Activated T-helper 17 cell treated with anti-CD3 and anti-CD28 coated beads, Interleukin-2, amount 50 U/mL, for 72 hours (primary cell): ENCODE data around the gene THBS2. TPM values are rescaled to one million over a fixed set of nuclear protein-coding genes. Genes with fewer than 3 reads are reported as not detected.

Experiments
- ATAC-seq: fragments of 150-1000 bp; cut with Tn5 transposase; replicated peaks from 2 replicates; pipeline ENCODE4 v1.10.0; 2021; ENCODE audit warnings: mild to moderate bottlenecking, moderate library complexity
- H3K27ac Mint-ChIP-seq: one replicate; pipeline ENCODE4 v1.8.0; 2022; ENCODE audit warnings: mixed read lengths
- H3K27me3 Mint-ChIP-seq: one replicate; pipeline ENCODE4 v1.8.0; 2022; ENCODE audit warnings: mixed read lengths
- H3K36me3 Mint-ChIP-seq: one replicate; pipeline ENCODE4 v1.8.0; 2022; ENCODE audit warnings: low read depth, mild to moderate bottlenecking, mixed read lengths
- H3K4me1 Mint-ChIP-seq: one replicate; pipeline ENCODE4 v1.8.0; 2022; ENCODE audit warnings: mixed read lengths
- H3K4me3 Mint-ChIP-seq: one replicate; pipeline ENCODE4 v1.8.0; 2022; ENCODE audit warnings: mild to moderate bottlenecking, mixed read lengths
- H3K9me3 Mint-ChIP-seq: one replicate; pipeline ENCODE4 v1.8.0; 2022; ENCODE audit warnings: mixed read lengths
- total RNA-seq, 2 donors: library from RNA; stranded (reverse); gene quantifications; one replicate each; pipeline ENCODE4 v1.2.3, GENCODE V29; 2022

THBS2 gene
- total RNA-seq, 2 donors from 2014 or later = not detected

DNA sequence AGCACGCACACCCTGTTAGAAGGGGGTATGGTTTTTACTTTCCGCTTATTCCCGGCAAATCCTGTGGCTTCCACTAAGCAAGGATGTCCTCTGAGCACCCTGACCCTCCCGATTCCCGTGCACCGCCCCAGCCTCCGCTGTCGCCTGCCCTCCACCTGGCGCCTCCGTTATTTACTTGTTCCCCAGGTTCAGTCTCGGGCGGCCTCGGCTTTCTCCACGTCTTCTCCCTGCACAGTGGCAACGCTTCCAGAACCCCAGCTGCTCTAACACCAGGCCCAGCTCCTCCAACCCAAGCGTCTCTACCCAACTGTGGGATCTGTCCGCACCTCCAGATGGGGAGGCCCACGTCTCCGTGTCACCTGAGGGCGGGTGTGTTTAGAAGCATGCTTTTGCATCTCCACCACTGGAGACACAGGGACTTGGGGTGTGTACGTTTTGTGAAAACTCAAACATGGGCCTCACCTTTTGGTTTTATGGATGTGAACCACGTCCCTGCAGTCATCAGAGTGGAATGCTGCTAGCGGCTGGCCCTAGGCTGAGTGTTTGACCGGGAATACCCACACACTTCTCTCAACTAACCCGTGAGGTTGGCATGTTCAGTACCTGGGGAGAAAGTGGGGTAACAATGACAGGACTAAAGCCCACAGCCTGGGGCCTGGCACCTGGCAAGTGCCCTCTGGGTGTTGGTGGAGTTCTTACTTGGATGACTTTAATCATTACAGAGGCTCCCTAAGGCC is 79.9 kb downstream of the THBS2 start:
- Mint-ChIP-seq H3K4me3 (no peak overlapping the region), H3K9me3 (no peaks in the 10 kb centered on the region), H3K4me1 (no peaks in the 10 kb centered on the region), H3K27me3 (peaks cover 14% of the 10 kb centered on the region), H3K36me3 (no peaks in the 10 kb centered on the region), H3K27ac (no peak overlapping the region)
- ATAC-seq = no peak

DNA sequence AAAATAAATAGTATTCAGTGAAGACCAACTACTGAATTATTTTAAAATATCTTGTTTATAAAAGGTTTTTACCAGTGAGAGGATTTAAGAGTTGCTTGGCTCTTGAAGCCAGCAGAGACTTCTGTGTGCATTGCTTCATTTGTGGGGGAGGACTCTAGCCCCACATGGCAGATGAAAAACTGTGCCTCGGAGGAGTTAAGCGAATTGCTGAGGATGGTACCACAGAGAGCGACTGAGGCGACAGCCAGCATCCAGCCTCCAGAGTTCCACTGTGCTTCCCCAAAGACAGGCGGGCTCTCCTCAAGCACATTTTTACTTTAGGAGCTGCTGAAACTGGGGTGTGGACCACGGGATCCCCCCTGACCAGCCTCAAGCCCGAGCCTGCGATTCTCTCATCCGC is 80.7 kb downstream of the THBS2 start:
- H3K9me3 Mint-ChIP-seq = no peaks in the 10 kb centered on the region
- ATAC-seq = no peak
- no peaks in the 10 kb centered on the region for H3K36me3 Mint-ChIP-seq
- no peak overlapping the region for H3K27ac Mint-ChIP-seq
- H3K4me3 Mint-ChIP-seq = no peak overlapping the region
- H3K4me1 Mint-ChIP-seq = no peaks in the 10 kb centered on the region
- H3K27me3 Mint-ChIP-seq = peaks cover 14% of the 10 kb centered on the region

DNA sequence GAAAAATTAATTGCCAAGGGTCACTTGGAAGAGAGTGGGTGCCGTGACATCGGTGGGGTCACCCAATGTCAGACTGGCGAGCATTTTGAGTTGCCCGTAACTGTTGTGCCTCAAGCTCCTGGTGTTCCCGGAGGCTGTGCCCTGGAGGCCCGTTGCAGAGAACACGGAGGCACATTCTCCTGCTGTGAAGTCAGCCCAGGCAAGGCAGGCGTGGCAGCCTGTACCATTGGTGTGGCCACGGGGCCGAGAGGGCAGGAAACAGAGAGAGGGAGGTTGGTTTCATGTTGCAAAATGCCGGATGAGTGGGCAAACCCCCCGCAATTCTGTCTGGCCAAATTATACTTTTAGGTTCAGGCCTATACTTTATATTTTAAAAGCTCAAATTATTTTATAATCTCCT is 81.2 kb downstream of the THBS2 start:
- Mint-ChIP-seq H3K4me1 (no peaks in the 10 kb centered on the region), H3K4me3 (no peak overlapping the region), H3K9me3 (no peaks in the 10 kb centered on the region), H3K36me3 (no peaks in the 10 kb centered on the region), H3K27ac (no peak overlapping the region), H3K27me3 (peaks cover 13% of the 10 kb centered on the region)
- ATAC-seq = no peak

DNA sequence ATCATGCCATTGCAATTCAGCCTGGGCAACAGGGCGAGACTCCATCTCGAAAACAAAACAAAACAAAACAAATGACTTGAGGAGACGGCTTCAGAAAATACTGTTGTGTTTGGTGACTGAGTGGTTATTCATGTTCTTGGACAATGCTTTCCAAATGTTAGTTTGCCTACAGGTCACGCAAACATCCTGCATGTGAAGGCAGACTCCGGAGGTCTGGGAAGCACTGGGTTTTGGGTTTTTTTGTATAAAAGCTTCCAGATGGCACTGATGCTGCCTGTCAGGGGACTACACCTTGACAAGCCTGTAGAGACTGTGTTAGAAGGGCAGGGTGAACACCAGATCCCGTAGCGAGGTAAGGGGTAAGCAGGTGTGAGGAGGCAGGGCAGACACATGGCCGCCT is 81.7 kb downstream of the THBS2 start:
- Mint-ChIP-seq H3K4me3 (no peak overlapping the region), H3K27ac (no peak overlapping the region), H3K4me1 (no peaks in the 10 kb centered on the region), H3K36me3 (no peaks in the 10 kb centered on the region), H3K9me3 (no peaks in the 10 kb centered on the region), H3K27me3 (peaks cover 12% of the 10 kb centered on the region)
- no peak for ATAC-seq

DNA sequence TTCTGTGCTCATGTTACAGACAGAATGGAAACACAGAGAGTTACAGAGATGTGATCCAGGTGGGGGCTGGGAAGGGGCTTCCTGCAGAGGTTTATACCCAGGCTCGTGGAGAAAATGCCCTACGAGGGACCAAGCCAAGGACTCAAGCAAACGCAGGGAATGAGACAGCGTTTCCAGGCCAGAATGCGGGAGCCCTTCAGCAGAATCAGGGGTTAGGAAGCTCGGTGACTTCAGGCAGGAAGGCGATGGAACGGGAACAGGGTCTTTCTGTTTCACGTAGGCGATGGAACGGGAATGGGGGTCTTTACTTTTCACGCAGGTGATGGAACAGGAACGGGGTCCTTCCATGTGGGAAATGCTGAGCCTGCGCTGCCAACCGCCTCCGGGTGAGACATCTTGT is 82.6 kb downstream of the THBS2 start:
- Mint-ChIP-seq H3K27me3 (peaks cover 7% of the 10 kb centered on the region), H3K9me3 (no peaks in the 10 kb centered on the region), H3K4me3 (no peak overlapping the region), H3K27ac (no peak overlapping the region), H3K4me1 (no peaks in the 10 kb centered on the region), H3K36me3 (no peaks in the 10 kb centered on the region)
- ATAC-seq = no peak

DNA sequence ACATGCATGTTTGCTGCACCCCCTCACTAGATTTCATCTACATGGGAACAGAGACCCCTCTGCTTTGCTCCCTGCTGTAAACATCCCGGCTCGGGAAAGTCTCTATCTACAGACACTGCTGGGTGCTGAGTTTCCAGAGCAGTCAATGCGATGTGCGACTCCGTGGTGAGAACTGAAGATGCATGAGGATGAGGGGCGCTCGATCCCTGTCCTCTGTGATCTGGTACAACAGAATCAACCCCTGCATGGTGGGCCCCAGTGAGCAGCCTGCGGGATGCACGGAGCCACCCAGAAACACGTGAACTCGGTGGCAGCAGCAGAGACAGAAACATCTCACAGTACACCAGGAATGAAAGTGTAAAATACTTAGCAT is 83.1 kb downstream of the THBS2 start:
- Mint-ChIP-seq H3K27ac (no peak overlapping the region), H3K9me3 (no peaks in the 10 kb centered on the region), H3K4me3 (no peak overlapping the region), H3K4me1 (no peaks in the 10 kb centered on the region), H3K27me3 (peaks cover 7% of the 10 kb centered on the region), H3K36me3 (no peaks in the 10 kb centered on the region)
- no peak for ATAC-seq

DNA sequence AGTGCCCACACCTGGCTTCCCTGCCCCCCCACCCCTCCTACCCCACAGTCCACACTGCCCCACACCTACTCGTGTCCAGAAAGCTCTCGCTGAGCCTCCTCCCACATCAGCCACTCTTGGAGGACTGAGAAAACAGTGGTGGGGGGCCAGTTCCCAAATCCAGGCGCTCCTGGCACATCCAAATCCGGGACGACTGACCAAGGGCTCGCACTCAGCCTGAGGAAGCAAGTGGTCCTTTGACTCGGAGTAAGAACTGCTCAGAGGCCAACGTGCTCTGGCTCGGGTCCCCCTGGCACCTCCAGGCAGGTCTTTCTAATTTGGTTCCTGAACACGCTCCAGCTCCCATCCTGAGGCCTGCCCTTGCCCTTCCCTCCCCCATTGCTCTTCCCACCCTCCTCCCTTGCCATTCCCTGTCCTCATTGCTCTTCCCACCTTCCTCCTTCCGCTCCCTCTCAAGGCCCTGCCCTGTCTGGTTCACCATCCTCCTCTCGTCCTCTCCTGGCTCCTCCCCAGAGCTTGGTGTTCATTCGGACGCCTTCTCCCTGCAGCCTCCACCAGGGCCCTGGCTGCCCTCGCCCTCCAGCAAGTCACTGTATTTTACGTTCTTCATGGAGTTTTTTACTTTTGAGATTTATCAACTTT is 83.6 kb downstream of the THBS2 start:
- no peak overlapping the region for H3K27ac Mint-ChIP-seq
- peaks cover 7% of the 10 kb centered on the region for H3K27me3 Mint-ChIP-seq
- ATAC-seq = no peak
- H3K36me3 Mint-ChIP-seq = no peaks in the 10 kb centered on the region
- no peak overlapping the region for H3K4me3 Mint-ChIP-seq
- no peaks in the 10 kb centered on the region for H3K9me3 Mint-ChIP-seq
- H3K4me1 Mint-ChIP-seq = no peaks in the 10 kb centered on the region

DNA sequence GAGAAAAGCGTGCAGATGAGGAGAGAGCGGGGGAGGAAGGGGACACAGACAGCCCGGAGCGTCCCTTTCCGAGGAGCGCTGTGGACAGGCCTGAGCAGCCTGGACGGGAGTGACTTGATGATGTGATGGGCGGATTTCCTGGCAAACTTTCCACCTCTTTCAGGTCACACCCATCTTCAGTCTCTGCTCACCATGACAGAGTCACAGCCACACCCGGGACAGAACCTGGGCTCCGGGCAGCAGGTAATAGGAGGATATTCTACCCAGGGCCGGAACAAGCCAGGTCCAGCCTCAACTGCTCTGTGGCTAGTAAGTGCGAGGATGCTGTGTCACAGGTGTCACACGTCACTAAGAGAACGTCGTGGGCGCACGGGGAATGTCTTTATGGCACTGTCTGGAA is 84.3 kb downstream of the THBS2 start:
- Mint-ChIP-seq H3K4me3 (no peak overlapping the region), H3K4me1 (no peaks in the 10 kb centered on the region), H3K9me3 (no peaks in the 10 kb centered on the region), H3K27ac (no peak overlapping the region), H3K27me3 (peaks cover 7% of the 10 kb centered on the region), H3K36me3 (no peaks in the 10 kb centered on the region)
- no peak for ATAC-seq

DNA sequence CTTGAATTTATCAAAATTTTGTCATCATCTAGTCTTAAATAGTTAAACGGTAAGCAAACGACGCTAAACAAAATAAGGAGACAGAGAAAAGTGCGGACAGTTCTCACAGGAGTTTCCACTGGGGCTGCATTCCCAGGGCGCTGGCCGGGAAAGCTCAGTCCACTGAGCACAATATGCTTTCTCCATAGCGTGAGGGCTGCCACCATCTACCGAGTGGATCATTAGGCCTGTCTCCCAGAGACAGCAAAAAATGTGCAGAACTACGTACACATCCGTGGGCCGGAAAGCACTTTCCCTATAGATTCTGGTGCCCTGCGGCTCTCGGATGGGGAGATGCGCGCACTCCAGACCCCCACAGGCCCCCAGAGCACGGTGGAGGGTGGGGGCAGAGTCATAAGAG is 84.9 kb downstream of the THBS2 start:
- Mint-ChIP-seq H3K4me3 (no peak overlapping the region), H3K27ac (no peak overlapping the region), H3K4me1 (no peaks in the 10 kb centered on the region), H3K27me3 (peaks cover 7% of the 10 kb centered on the region), H3K36me3 (no peaks in the 10 kb centered on the region), H3K9me3 (no peaks in the 10 kb centered on the region)
- ATAC-seq = no peak

DNA sequence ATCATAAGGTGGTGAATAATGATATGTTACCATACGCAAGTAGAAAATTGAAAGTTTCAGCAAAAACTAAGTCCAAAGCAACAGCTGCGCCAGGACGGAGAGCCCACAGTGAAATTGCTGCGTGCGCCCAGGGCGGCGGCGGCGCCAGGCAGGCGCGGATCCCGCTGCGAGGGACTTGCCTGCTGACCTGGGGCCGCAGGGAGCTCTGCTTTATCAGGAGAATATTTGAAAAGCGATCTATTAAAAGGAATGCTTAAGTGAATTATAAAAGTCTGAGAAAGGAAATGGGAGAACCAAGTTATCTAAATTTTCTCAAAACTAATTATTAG is 85.4 kb downstream of the THBS2 start:
- Mint-ChIP-seq H3K27me3 (peaks cover 7% of the 10 kb centered on the region), H3K27ac (no peak overlapping the region), H3K36me3 (no peaks in the 10 kb centered on the region), H3K4me3 (no peak overlapping the region), H3K9me3 (no peaks in the 10 kb centered on the region), H3K4me1 (no peaks in the 10 kb centered on the region)
- ATAC-seq = no peak

DNA sequence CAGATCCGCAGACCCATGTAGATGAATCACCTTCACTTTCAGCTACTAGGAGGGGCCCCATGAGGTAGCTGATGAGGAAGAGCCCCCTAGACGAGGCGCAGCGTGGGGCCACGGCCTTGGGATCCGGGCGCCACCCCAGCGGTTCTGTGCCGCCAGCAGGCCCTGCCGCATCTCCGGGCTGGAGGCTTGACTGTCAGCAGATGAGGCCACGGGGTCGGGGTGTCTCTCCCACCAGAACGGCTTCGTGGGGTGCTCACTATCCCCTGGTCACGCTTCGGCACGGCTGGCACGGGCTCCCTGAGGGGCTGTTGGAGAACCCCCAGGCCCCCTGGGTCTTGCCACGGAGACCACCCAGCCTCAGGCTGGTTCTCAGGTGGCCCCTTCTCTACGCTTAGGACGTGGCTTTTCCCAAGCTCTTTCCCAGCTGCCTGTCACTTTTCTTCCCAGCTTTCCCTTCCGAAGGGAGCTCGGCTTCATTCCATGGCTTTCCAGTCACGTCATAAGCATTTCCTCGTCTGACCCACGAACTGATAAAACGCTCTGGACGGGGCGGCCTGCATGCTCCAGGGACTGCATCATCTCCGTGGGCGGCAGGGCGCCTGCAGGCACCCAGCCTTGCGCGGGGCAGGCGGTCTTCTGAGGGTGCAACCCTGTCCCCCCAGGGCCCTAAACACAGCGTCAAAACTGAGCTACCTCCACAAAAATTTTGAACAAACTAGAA is 85.9 kb downstream of the THBS2 start:
- Mint-ChIP-seq H3K4me1 (no peaks in the 10 kb centered on the region), H3K9me3 (no peaks in the 10 kb centered on the region), H3K27ac (no peak overlapping the region), H3K27me3 (peaks cover 11% of the 10 kb centered on the region), H3K36me3 (no peaks in the 10 kb centered on the region), H3K4me3 (no peak overlapping the region)
- no peak for ATAC-seq

DNA sequence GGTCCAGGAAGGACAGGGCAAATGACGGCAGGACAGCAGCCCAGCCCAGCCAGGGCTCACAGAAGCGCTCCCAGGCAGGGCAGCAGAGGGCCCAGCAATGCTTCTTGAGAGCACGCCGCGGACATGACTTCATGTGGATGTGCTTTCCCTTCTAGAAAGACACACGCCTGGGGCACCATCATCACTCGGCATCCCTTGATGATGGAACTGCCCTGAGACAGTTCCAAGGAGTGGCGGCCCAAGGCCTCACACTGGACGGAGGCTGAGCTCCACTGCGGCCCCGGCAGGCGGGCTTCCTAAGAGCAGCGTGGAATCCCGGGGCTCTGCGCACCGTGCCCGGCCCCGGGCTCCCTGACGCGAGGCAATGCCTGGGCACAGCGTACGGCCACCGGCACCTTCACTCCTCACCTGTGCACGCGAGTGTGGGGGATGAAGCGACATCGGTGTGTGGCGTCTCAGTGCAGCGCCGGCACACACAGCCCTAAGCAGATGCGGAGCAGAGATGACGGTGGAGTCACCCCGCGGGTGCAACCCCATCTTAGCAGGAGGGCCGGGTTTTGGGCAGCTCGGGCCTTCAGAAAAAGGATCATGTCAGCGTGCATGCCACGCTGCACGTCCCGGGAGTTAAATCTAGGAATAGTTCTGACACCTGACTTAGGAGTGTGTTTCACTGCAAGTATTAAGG is 86.6 kb downstream of the THBS2 start:
- Mint-ChIP-seq H3K4me3 (no peak overlapping the region), H3K4me1 (no peaks in the 10 kb centered on the region), H3K36me3 (no peaks in the 10 kb centered on the region), H3K27ac (no peak overlapping the region), H3K27me3 (peaks cover 14% of the 10 kb centered on the region), H3K9me3 (no peaks in the 10 kb centered on the region)
- no peak for ATAC-seq
